CD4-positive, alpha-beta memory T cell (primary cell): ENCODE results near the gene RTL3. TPM values are rescaled to one million over a fixed set of nuclear protein-coding genes. Genes with fewer than 3 reads are reported as not detected.

Experiments used
- CTCF ChIA-PET: fragments of 350-600 bp; sonication (Branson Sonifier 250); formaldehyde crosslinking; loops from one replicate; lab custom pipeline; 2021; ENCODE audit warnings: inconsistent platforms; ENCODE audit not compliant: partially characterized antibody; lab: Charles Lee
- POLR2A ChIA-PET: fragments of 350-600 bp; sonication (Branson Sonifier 250); formaldehyde crosslinking; loops from one replicate; lab custom pipeline; 2021; ENCODE audit not compliant: partially characterized antibody; lab: Charles Lee
- DNase-seq, 5 donors: peaks; one replicate each; pipeline versions ENCODE4 v3.0.0 to v3.0.0-alpha.2; 2020 to 2022; ENCODE audit warnings: mixed read lengths in 1 of 5
- H3K27ac ChIP-seq: one replicate; pipeline ENCODE4 v1.7.0; 2013; ENCODE audit warnings: low read depth, low read length
- H3K27me3 ChIP-seq: 2 replicates; pipeline ENCODE4 v1.7.0; 2013; ENCODE audit warnings: mild to moderate bottlenecking, low read length, moderate library complexity; ENCODE audit not compliant: insufficient read depth
- H3K36me3 ChIP-seq: 2 replicates; pipeline ENCODE4 v1.7.0; 2013; ENCODE audit warnings: mild to moderate bottlenecking, low read length, moderate library complexity; ENCODE audit not compliant: insufficient read depth
- H3K4me1 ChIP-seq: 2 replicates; pipeline ENCODE4 v1.7.0; 2013; ENCODE audit warnings: mild to moderate bottlenecking, low read length, moderate library complexity; ENCODE audit not compliant: insufficient read depth
- H3K4me3 ChIP-seq, 2 donors: one replicate each; pipeline ENCODE4 v1.7.0; 2013; ENCODE audit warnings: low read length in 2 of 2, mild to moderate bottlenecking in 1 of 2
- H3K9me3 ChIP-seq, 2 donors: one replicate each; pipeline ENCODE4 v1.7.0; 2013; ENCODE audit warnings: low read length in 2 of 2, control low read depth in 1 of 2; ENCODE audit not compliant: control insufficient read depth in 1 of 2
- H3K27ac Mint-ChIP-seq, 7 donors: one replicate each; pipeline ENCODE4 v1.8.0; 2020 to 2021; ENCODE audit warnings: mixed read lengths in 7 of 7, mild to moderate bottlenecking in 6 of 7, inconsistent platforms in 3 of 7, moderate library complexity in 3 of 7
- H3K27me3 Mint-ChIP-seq, 2 donors: one replicate each; pipeline ENCODE4 v1.8.0; 2020 to 2021; ENCODE audit warnings: mixed read lengths in 2 of 2
- H3K36me3 Mint-ChIP-seq, 2 donors: one replicate each; pipeline ENCODE4 v1.8.0; 2020 to 2021; ENCODE audit warnings: mixed read lengths in 2 of 2, inconsistent platforms in 1 of 2, mild to moderate bottlenecking in 1 of 2
- H3K4me1 Mint-ChIP-seq, 4 donors: one replicate each; pipeline ENCODE4 v1.8.0; 2020 to 2021; ENCODE audit warnings: mixed read lengths in 4 of 4, mild to moderate bottlenecking in 1 of 4
- H3K4me3 Mint-ChIP-seq, 8 donors: one replicate each; pipeline ENCODE4 v1.8.0; 2020 to 2021; ENCODE audit warnings: mixed read lengths in 8 of 8, mild to moderate bottlenecking in 7 of 8, moderate library complexity in 6 of 8, inconsistent platforms in 3 of 8
- H3K9me3 Mint-ChIP-seq, 8 donors: one replicate each; pipeline ENCODE4 v1.8.0; 2020 to 2021; ENCODE audit warnings: mixed read lengths in 8 of 8, mild to moderate bottlenecking in 5 of 8, inconsistent platforms in 3 of 8, moderate library complexity in 1 of 8
- intact Hi-C: fragments of 100-400 bp; cut with micrococcal nuclease; formaldehyde crosslinking; loops from one replicate; pipeline ENCODE4 v1.15.1; 2023
- polyA plus RNA-seq, 2 donors: library from polyadenylated mRNA; unstranded; fragments of 300-500 nt; fragmentation: Illumina TruSeq; gene quantifications; one replicate each; pipeline ENCODE4 v1.2.3, GENCODE V29; 2021
- total RNA-seq, 2 experiments: library from RNA; stranded (reverse); gene quantifications; one replicate each; pipeline ENCODE4 v1.2.3, GENCODE V29; 2021

The RTL3 gene
- not detected for total RNA-seq
- not detected for polyA plus RNA-seq

GRCh38 chrX:78658845-78659744 lies at the start of gene RTL3:
Gene RTL3 (minus strand): TSS chrX:78659328. CDS start chrX:78658420, 908 bp downstream.
- Mint-ChIP-seq H3K36me3 (no peaks in the 10 kb centered on the region), H3K4me1 (peaks cover 2 to 11% (median 5%) of the 10 kb centered on the region in 4 donors), H3K27me3 (no peaks in the 10 kb centered on the region), H3K27ac (no peak within 1 kb of the TSS), H3K9me3 (no peaks in the 10 kb centered on the region), H3K4me3 (peak within 1 kb of the TSS in 3 of 8 donors; percentile 15 to 59 (median 52))
- Histone ChIP-seq H3K4me3 (no peak within 1 kb of the TSS), H3K36me3 (no peaks in the 10 kb centered on the region), H3K27ac (no peak within 1 kb of the TSS), H3K9me3 (no peaks in the 10 kb centered on the region), H3K4me1 (peaks cover 4% of the 10 kb centered on the region), H3K27me3 (no peaks in the 10 kb centered on the region)
- CTCF ChIA-PET = no interaction called here
- intact Hi-C loops = no loop called here
- POLR2A ChIA-PET = no interaction called here
- no peak for DNase-seq

DNA sequence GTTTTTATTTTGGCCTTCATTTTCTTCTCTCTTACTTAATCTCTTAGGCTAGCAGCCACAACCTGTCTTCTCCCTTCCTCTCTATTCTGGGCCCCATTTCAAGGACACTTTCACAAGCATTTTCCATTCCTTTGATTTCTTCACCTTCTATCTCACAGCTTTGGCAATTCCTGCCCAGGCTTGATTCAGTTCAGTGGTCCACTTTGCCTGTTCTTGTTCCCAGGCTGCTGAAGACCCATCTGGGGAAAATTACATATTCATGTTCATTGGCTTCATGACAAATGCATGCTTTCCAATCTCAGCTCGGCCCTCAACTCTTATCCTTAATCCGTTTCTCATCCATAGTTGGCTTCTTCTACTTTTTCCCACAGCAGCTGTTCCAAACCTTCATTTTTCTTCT lies 49.7 kb upstream of the RTL3 start:
- intact Hi-C loops = no loop called here
- Histone ChIP-seq H3K36me3 (no peaks in the 10 kb centered on the region), H3K4me3 (no peak overlapping the region), H3K4me1 (no peaks in the 10 kb centered on the region), H3K27ac (no peak overlapping the region), H3K9me3 (no peaks in the 10 kb centered on the region), H3K27me3 (no peaks in the 10 kb centered on the region)
- ChIA-PET CTCF (no interaction called here), POLR2A (no interaction called here)
- Mint-ChIP-seq H3K27ac (no peak overlapping the region), H3K9me3 (peaks cover 0 to 3% (median 0%) of the 10 kb centered on the region in 8 donors), H3K36me3 (no peaks in the 10 kb centered on the region), H3K27me3 (no peaks in the 10 kb centered on the region), H3K4me3 (no peak overlapping the region), H3K4me1 (no peaks in the 10 kb centered on the region)
- DNase-seq = no peak

- Histone ChIP-seq H3K27ac (no peak overlapping the region), H3K27me3 (no peaks in the 10 kb centered on the region), H3K4me3 (no peak overlapping the region), H3K36me3 (no peaks in the 10 kb centered on the region), H3K9me3 (no peaks in the 10 kb centered on the region), H3K4me1 (no peaks in the 10 kb centered on the region)
- intact Hi-C loops = no loop called here
- CTCF ChIA-PET = no interaction called here
- H3K4me1 Mint-ChIP-seq = no peaks in the 10 kb centered on the region
- POLR2A ChIA-PET = no interaction called here
- no peaks in the 10 kb centered on the region for H3K27me3 Mint-ChIP-seq
- H3K9me3 Mint-ChIP-seq = peaks cover 0 to 3% (median 0%) of the 10 kb centered on the region in 8 donors
- H3K27ac Mint-ChIP-seq = no peak overlapping the region
- no peak overlapping the region for H3K4me3 Mint-ChIP-seq
- no peak for DNase-seq
- H3K36me3 Mint-ChIP-seq = no peaks in the 10 kb centered on the region
Observed at GRCh38 chrX:78708262-78708661, 49.1 kb upstream of the RTL3 start.

DNA sequence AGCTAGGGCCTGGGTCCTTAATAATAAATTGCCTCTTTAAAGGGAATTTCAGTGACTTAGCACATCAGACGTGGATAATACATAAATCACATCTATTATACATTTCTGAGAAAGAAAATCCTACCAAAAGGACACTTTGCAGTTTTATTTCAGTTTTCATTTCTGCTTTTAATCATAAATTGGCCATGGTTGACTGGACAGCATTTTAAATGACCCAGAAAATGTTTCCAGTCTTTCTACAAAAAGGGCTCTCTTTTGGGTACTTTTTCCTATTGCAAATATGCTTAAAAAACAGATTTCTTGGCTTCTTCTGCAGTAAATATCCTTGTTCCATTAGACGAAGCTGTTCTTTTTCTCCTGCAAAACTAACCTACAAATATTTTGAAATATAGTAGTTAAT lies 46.9 kb upstream of the RTL3 start:
- H3K4me3 Mint-ChIP-seq = no peak overlapping the region
- Histone ChIP-seq H3K9me3 (no peaks in the 10 kb centered on the region), H3K27ac (no peak overlapping the region), H3K36me3 (no peaks in the 10 kb centered on the region), H3K27me3 (no peaks in the 10 kb centered on the region), H3K4me3 (no peak overlapping the region), H3K4me1 (no peaks in the 10 kb centered on the region)
- H3K27ac Mint-ChIP-seq = no peak overlapping the region
- DNase-seq = no peak
- intact Hi-C loops = no loop called here
- no peaks in the 10 kb centered on the region for H3K36me3 Mint-ChIP-seq
- ChIA-PET POLR2A (no interaction called here), CTCF (no interaction called here)
- no peaks in the 10 kb centered on the region for H3K9me3 Mint-ChIP-seq
- H3K27me3 Mint-ChIP-seq = no peaks in the 10 kb centered on the region
- no peaks in the 10 kb centered on the region for H3K4me1 Mint-ChIP-seq

GRCh38 chrX:78693536-78693935 lies 34.4 kb upstream of the RTL3 start:
- no peaks in the 10 kb centered on the region for H3K27me3 ChIP-seq
- Mint-ChIP-seq H3K27ac (no peak overlapping the region), H3K9me3 (peaks cover 0 to 2% (median 0%) of the 10 kb centered on the region in 8 donors), H3K4me1 (no peaks in the 10 kb centered on the region), H3K27me3 (no peaks in the 10 kb centered on the region), H3K36me3 (no peaks in the 10 kb centered on the region), H3K4me3 (no peak overlapping the region)
- POLR2A ChIA-PET = no interaction called here
- no peak overlapping the region for H3K4me3 ChIP-seq
- no peaks in the 10 kb centered on the region for H3K36me3 ChIP-seq
- intact Hi-C loops = no loop called here
- no peaks in the 10 kb centered on the region for H3K4me1 ChIP-seq
- no peak for DNase-seq
- no peaks in the 10 kb centered on the region for H3K9me3 ChIP-seq
- CTCF ChIA-PET = no interaction called here
- H3K27ac ChIP-seq = no peak overlapping the region

DNA sequence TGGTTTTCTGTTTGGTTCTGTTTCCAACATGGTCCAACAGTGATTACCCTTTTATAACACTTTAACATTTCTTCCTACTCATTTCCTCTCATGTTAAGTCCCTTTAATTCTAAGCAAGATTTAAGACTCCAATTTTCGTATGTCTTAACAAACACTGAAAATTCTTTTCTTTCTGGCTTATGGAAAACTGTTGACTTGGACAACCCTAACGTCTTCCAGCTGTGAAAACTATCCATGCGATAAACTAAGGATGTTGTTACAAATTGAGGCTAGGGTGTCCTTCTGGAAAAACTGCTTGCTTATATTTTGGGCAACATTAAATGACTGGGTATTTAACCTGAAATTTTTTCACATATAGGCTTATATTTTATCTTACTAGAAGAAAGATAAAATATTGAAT lies 33.9 kb upstream of the RTL3 start:
- H3K4me1 ChIP-seq = no peaks in the 10 kb centered on the region
- H3K9me3 ChIP-seq = no peaks in the 10 kb centered on the region

DNA sequence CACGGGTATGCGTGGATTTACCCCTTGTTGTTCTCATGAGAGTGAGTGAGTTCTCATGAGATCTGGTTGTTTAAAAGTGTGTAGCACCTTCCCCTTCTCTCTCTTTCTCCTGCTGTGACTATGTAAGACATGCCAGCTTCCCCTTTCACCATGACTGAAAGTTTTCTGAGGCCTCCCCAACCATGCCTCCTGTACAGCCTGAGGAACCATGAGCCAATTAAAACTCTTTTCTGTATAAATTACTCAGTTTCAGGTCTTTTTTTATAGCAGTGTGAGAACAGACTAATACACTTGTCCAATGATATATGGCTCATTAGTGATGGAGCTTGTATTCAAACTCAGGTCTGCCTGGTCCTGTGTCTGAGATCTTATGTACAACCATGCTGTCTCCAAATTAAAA lies 28.5 kb upstream of the RTL3 start:
- no peaks in the 10 kb centered on the region for H3K27me3 ChIP-seq
- intact Hi-C loops = no loop called here
- H3K27ac ChIP-seq = no peak overlapping the region
- Mint-ChIP-seq H3K4me3 (no peak overlapping the region), H3K4me1 (no peaks in the 10 kb centered on the region), H3K36me3 (no peaks in the 10 kb centered on the region), H3K27me3 (no peaks in the 10 kb centered on the region), H3K9me3 (peaks cover 0 to 2% (median 0%) of the 10 kb centered on the region in 8 donors), H3K27ac (peak overlapping the region in 1 of 7 donors; percentile 45)
- no peak for DNase-seq
- H3K4me1 ChIP-seq = no peaks in the 10 kb centered on the region
- H3K9me3 ChIP-seq = no peaks in the 10 kb centered on the region
- ChIA-PET CTCF (no interaction called here), POLR2A (no interaction called here)
- H3K4me3 ChIP-seq = no peak overlapping the region
- H3K36me3 ChIP-seq = no peaks in the 10 kb centered on the region

More for the DNA sequence above, 33.9 kb upstream of the RTL3 start:
- H3K4me3 ChIP-seq = no peak overlapping the region
- no peak overlapping the region for H3K4me3 Mint-ChIP-seq
- H3K36me3 ChIP-seq = no peaks in the 10 kb centered on the region
- no peaks in the 10 kb centered on the region for H3K27me3 ChIP-seq
- H3K27ac Mint-ChIP-seq = no peak overlapping the region
- no peaks in the 10 kb centered on the region for H3K27me3 Mint-ChIP-seq
- intact Hi-C loops = no loop called here
- no peak overlapping the region for H3K27ac ChIP-seq
- H3K36me3 Mint-ChIP-seq = no peaks in the 10 kb centered on the region
- no peaks in the 10 kb centered on the region for H3K4me1 Mint-ChIP-seq
- ChIA-PET CTCF (no interaction called here), POLR2A (no interaction called here)
- peaks cover 0 to 2% (median 0%) of the 10 kb centered on the region in 8 donors for H3K9me3 Mint-ChIP-seq
- no peak for DNase-seq
